Measurements from ENCODE around the gene TMBIM1. TPM values are rescaled to one million over a fixed set of nuclear protein-coding genes. Genes with fewer than 3 reads are reported as not detected.
"Not testable (repeated sequence)": the region's sequence is repeated elsewhere in the genome, so short reads cannot be mapped to it uniquely, and the experiment has no call there.

TMBIM1 gene
- total and polyA plus RNA-seq, 2 donors, result 127 to 180 TPM

- no peak for DNase-seq (ENCODE audit: extremely low spot score)
- WGBS, result 61% methylated on average over 4 of the region's 4 CpGs
- no peak overlapping the region for H3K4me3 ChIP-seq (ENCODE audit: low read depth, low read length)
- no peak overlapping the region for H3K27ac ChIP-seq (ENCODE audit: low read depth)
- no peaks in the 10 kb centered on the region for H3K4me1 ChIP-seq (ENCODE audit: insufficient read depth)
- H3K36me3 ChIP-seq (ENCODE audit: insufficient read depth), result no peaks in the 10 kb centered on the region
These were observed 33.4 kb upstream of the TMBIM1 start for GRCh38 chr2:218325566-218326160.

- H3K36me3 ChIP-seq (ENCODE audit: insufficient read depth), result no peaks in the 10 kb centered on the region
- peak overlapping the region; percentile 76 for H3K27ac ChIP-seq (ENCODE audit: low read depth)
- no peak for DNase-seq (ENCODE audit: extremely low spot score)
These were observed 31.5 kb upstream of the TMBIM1 start for GRCh38 chr2:218323526-218324472.

GRCh38 chr2:218322768-218323525 lies 30.6 kb upstream of the TMBIM1 start:
- Histone ChIP-seq H3K4me3 (ENCODE audit: low read depth, low read length) (peak overlapping the region; percentile 58), H3K36me3 (ENCODE audit: insufficient read depth) (no peaks in the 10 kb centered on the region), H3K27ac (ENCODE audit: low read depth) (peak overlapping the region; percentile 82), H3K4me1 (ENCODE audit: insufficient read depth) (no peaks in the 10 kb centered on the region)
- peak; percentile 80 for DNase-seq (ENCODE audit: extremely low spot score)
- WGBS, result under 1% methylated on average over 69 of the region's 69 CpGs

More at GRCh38 chr2:218323526-218324472, 31.5 kb upstream of the TMBIM1 start:
- H3K4me3 ChIP-seq (ENCODE audit: low read depth, low read length), result peak overlapping the region; percentile 58
- no peaks in the 10 kb centered on the region for H3K4me1 ChIP-seq (ENCODE audit: insufficient read depth)
- 10% methylated on average over 24 of the region's 24 CpGs for WGBS

GRCh38 chr2:218320704-218321336 lies 28.5 kb upstream of the TMBIM1 start:
- no peak overlapping the region for H3K27ac ChIP-seq (ENCODE audit: low read depth)
- no peaks in the 10 kb centered on the region for H3K4me1 ChIP-seq (ENCODE audit: insufficient read depth)
- DNase-seq (ENCODE audit: extremely low spot score), result no peak
- no peak overlapping the region for H3K4me3 ChIP-seq (ENCODE audit: low read depth, low read length)
- H3K36me3 ChIP-seq (ENCODE audit: insufficient read depth), result no peaks in the 10 kb centered on the region
- 92% methylated on average over 3 of the region's 3 CpGs for WGBS

- no peak overlapping the region for H3K4me3 ChIP-seq (ENCODE audit: low read depth, low read length)
- WGBS, result 66% methylated on average over 6 of the region's 6 CpGs
These were observed 27.6 kb upstream of the TMBIM1 start for GRCh38 chr2:218319813-218320365.

GRCh38 chr2:218318241-218318640 lies 25.9 kb upstream of the TMBIM1 start:
- whole genome bisulfite sequencing, result 89% methylated on average over 7 of the region's 7 CpGs
- Histone ChIP-seq H3K4me3 (ENCODE audit: low read depth, low read length) (no peak overlapping the region), H3K36me3 (ENCODE audit: insufficient read depth) (no peaks in the 10 kb centered on the region), H3K27ac (ENCODE audit: low read depth) (no peak overlapping the region), H3K4me1 (ENCODE audit: insufficient read depth) (no peaks in the 10 kb centered on the region)
- no peak for DNase-seq (ENCODE audit: extremely low spot score)

More at GRCh38 chr2:218319813-218320365, 27.6 kb upstream of the TMBIM1 start:
- DNase-seq (ENCODE audit: extremely low spot score), result no peak
- Histone ChIP-seq H3K36me3 (ENCODE audit: insufficient read depth) (no peaks in the 10 kb centered on the region), H3K27ac (ENCODE audit: low read depth) (no peak overlapping the region), H3K4me1 (ENCODE audit: insufficient read depth) (no peaks in the 10 kb centered on the region)

GRCh38 chr2:218317835-218318234 lies 25.5 kb upstream of the TMBIM1 start:
- 91% methylated on average over 4 of the region's 4 CpGs for WGBS
- no peak overlapping the region for H3K27ac ChIP-seq (ENCODE audit: low read depth)
- H3K4me3 ChIP-seq (ENCODE audit: low read depth, low read length), result no peak overlapping the region
- no peaks in the 10 kb centered on the region for H3K4me1 ChIP-seq (ENCODE audit: insufficient read depth)
- no peaks in the 10 kb centered on the region for H3K36me3 ChIP-seq (ENCODE audit: insufficient read depth)
- no peak for DNase-seq (ENCODE audit: extremely low spot score)

- WGBS, result 79% methylated on average over 1 of the region's 1 CpG
- Histone ChIP-seq H3K36me3 (ENCODE audit: insufficient read depth) (no peaks in the 10 kb centered on the region), H3K4me3 (ENCODE audit: low read depth, low read length) (no peak overlapping the region), H3K27ac (ENCODE audit: low read depth) (no peak overlapping the region), H3K4me1 (ENCODE audit: insufficient read depth) (no peaks in the 10 kb centered on the region)
- DNase-seq (ENCODE audit: extremely low spot score), result no peak
These were observed 25.0 kb upstream of the TMBIM1 start for GRCh38 chr2:218317303-218317630.

GRCh38 chr2:218315397-218315796 lies 23.1 kb upstream of the TMBIM1 start:
- no peak overlapping the region for H3K4me3 ChIP-seq (ENCODE audit: low read depth, low read length)
- WGBS, result 71% methylated on average over 8 of the region's 8 CpGs
- H3K36me3 ChIP-seq (ENCODE audit: insufficient read depth), result no peaks in the 10 kb centered on the region
- H3K27ac ChIP-seq (ENCODE audit: low read depth), result no peak overlapping the region
- DNase-seq (ENCODE audit: extremely low spot score), result no peak
- H3K4me1 ChIP-seq (ENCODE audit: insufficient read depth), result no peaks in the 10 kb centered on the region

- not testable (repeated sequence) for H3K27ac ChIP-seq (ENCODE audit: low read depth); DNase-seq (ENCODE audit: extremely low spot score); H3K4me1 ChIP-seq (ENCODE audit: insufficient read depth); H3K4me3 ChIP-seq (ENCODE audit: low read depth, low read length); H3K36me3 ChIP-seq (ENCODE audit: insufficient read depth)
- 99% methylated on average over 4 of the region's 4 CpGs for WGBS
These were observed 22.5 kb upstream of the TMBIM1 start for GRCh38 chr2:218314764-218315163.

GRCh38 chr2:218313356-218313755 lies 21.1 kb upstream of the TMBIM1 start:
- 95% methylated on average over 1 of the region's 1 CpG for WGBS
- Histone ChIP-seq H3K27ac (ENCODE audit: low read depth) (no peak overlapping the region), H3K4me1 (ENCODE audit: insufficient read depth) (no peaks in the 10 kb centered on the region), H3K36me3 (ENCODE audit: insufficient read depth) (no peaks in the 10 kb centered on the region), H3K4me3 (ENCODE audit: low read depth, low read length) (no peak overlapping the region)
- no peak for DNase-seq (ENCODE audit: extremely low spot score)

GRCh38 chr2:218312267-218312756 lies 20.0 kb upstream of the TMBIM1 start:
- no peak for DNase-seq (ENCODE audit: extremely low spot score)
- Histone ChIP-seq H3K4me1 (ENCODE audit: insufficient read depth) (no peaks in the 10 kb centered on the region), H3K4me3 (ENCODE audit: low read depth, low read length) (no peak overlapping the region), H3K36me3 (ENCODE audit: insufficient read depth) (no peaks in the 10 kb centered on the region), H3K27ac (ENCODE audit: low read depth) (peak overlapping the region; percentile 18)
- 62% methylated on average over 2 of the region's 2 CpGs for WGBS
